Uterus (tissue), 4 donors: Measurements from ENCODE around the gene RFTN2. TPM values are rescaled to one million over a fixed set of nuclear protein-coding genes. Genes with fewer than 3 reads are reported as not detected.

Experiments used
- DNase-seq, 2 donors: peaks; one replicate each; pipeline ENCODE4 v3.0.0-alpha.2; 2019 to 2020
- H3K27ac ChIP-seq, 2 donors: fragments of 200-600 bp; sonication (generic); 1 replicate in 1 of 2; 2 replicates in 1 of 2; pipeline ENCODE4 v1.5.1; 2016 to 2018
- H3K27me3 ChIP-seq, 2 donors: fragments of 200-600 bp; sonication (generic); one replicate each; pipeline ENCODE4 v1.5.1; 2018 to 2019; ENCODE audit warnings: control low read depth in 1 of 2
- H3K36me3 ChIP-seq, 2 donors: fragments of 200-600 bp; sonication (generic); one replicate each; pipeline ENCODE4 v1.5.1; 2019; ENCODE audit warnings: control low read depth in 1 of 2
- H3K4me1 ChIP-seq, 2 donors: fragments of 200-600 bp; sonication (generic); one replicate each; pipeline ENCODE4 v1.5.1; 2018 to 2019; ENCODE audit warnings: control low read depth in 1 of 2
- H3K4me3 ChIP-seq, 2 donors: fragments of 200-600 bp; sonication (generic); 1 replicate in 1 of 2; 2 replicates in 1 of 2; pipeline ENCODE4 v1.5.1; 2018 to 2019; ENCODE audit warnings: mild to moderate bottlenecking in 1 of 2
- H3K9me3 ChIP-seq, 2 donors: fragments of 200-600 bp; sonication (generic); one replicate each; pipeline ENCODE4 v1.5.1; 2019; ENCODE audit warnings: control low read depth in 1 of 2
- POLR2A ChIP-seq, 2 donors: fragments of 450-650 bp; IDR thresholded peaks; one replicate each; pipeline ENCODE4 v1.6.1; 2016; ENCODE audit warnings: antibody characterized with exemption in 2 of 2, mild to moderate bottlenecking in 1 of 2, moderate library complexity in 1 of 2
- intact Hi-C: fragments of 100-400 bp; cut with DNase I; formaldehyde crosslinking; loops from one replicate; pipeline ENCODE4 v1.15.1; 2023; ENCODE audit warnings: low total_unique reads
- total RNA-seq, 4 donors: library from RNA; depleted of rRNA in 3 of 4; stranded (reverse); fragments of >200 nt in 3 of 4; gene quantifications; one replicate each; pipeline versions ENCODE4 v1.1.0 to v1.2.4, GENCODE V29; 2014 to 2023
- TF ChIP-seq, protein P1 (sequence below), 4 experiments: fragments of 200-600 bp in 2 of 4; fragments of 450-650 bp in 2 of 4; sonication (generic) in 2 of 4; IDR thresholded peaks; one replicate each; pipeline ENCODE4 v1.5.1; 2016 to 2019; ENCODE audit warnings: antibody characterized with exemption in 4 of 4, mild to moderate bottlenecking in 2 of 4, moderate library complexity in 1 of 4
- donor health status: DM: yes; HTN: yes; CAD: no.

RFTN2 gene
- total RNA-seq, 4 donors from 2014 or later = 2.0 to 26.7 (median 9.5) TPM

DNA sequence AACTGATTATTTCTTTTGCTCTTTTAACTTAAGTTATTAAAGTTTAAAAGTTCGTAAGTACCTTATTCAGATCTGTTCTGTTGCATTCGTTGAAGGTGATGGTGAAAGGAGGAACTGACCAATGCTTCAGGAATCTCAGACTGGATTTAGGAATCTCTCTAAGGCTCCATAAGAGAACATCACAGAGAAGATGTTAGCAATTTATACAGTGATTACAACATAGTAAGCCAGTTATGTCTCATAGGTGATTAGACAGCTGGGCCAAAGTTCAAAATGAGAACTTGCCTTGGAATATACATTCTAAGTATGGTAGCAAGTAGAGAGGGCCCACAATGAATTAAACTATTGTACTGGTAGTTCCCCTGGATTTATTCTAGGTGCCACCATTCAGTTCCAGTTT, 32.9 kb upstream of the RFTN2 start:
- intact Hi-C loops = loop anchor here (10.0 kb wide), 1 partner anchor 586 kb away; no protein-coding TSS in a partner anchor
- H3K36me3 ChIP-seq = no peaks in the 10 kb centered on the region

GRCh38 chr2:197707316-197708213, 32.2 kb upstream of the RFTN2 start:
- DNase-seq = no peak
- Histone ChIP-seq H3K36me3 (no peaks in the 10 kb centered on the region), H3K9me3 (no peaks in the 10 kb centered on the region), H3K27me3 (no peaks in the 10 kb centered on the region), H3K4me3 (peak overlapping the region in 1 of 2 donors; percentile 9), H3K27ac (no peak overlapping the region), H3K4me1 (peaks cover 0 to 6% of the 10 kb centered on the region in 2 donors)
- intact Hi-C loops = loop anchor here (10.0 kb wide), 1 partner anchor 587 kb away; no protein-coding TSS in a partner anchor
- TF ChIP-seq, protein P1, sequence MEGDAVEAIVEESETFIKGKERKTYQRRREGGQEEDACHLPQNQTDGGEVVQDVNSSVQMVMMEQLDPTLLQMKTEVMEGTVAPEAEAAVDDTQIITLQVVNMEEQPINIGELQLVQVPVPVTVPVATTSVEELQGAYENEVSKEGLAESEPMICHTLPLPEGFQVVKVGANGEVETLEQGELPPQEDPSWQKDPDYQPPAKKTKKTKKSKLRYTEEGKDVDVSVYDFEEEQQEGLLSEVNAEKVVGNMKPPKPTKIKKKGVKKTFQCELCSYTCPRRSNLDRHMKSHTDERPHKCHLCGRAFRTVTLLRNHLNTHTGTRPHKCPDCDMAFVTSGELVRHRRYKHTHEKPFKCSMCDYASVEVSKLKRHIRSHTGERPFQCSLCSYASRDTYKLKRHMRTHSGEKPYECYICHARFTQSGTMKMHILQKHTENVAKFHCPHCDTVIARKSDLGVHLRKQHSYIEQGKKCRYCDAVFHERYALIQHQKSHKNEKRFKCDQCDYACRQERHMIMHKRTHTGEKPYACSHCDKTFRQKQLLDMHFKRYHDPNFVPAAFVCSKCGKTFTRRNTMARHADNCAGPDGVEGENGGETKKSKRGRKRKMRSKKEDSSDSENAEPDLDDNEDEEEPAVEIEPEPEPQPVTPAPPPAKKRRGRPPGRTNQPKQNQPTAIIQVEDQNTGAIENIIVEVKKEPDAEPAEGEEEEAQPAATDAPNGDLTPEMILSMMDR (IDR thresholded peaks at IDR 0.05) = peak; percentile 60 to 68 (median 62)
- TF ChIP-seq POLR2A (IDR thresholded peaks at IDR 0.05) = no peak

More for the DNA sequence above, 32.9 kb upstream of the RFTN2 start:
- TF ChIP-seq, protein P1 (IDR thresholded peaks at IDR 0.05) = no peak
- no peak for TF ChIP-seq POLR2A (IDR thresholded peaks at IDR 0.05)
- no peak overlapping the region for H3K27ac ChIP-seq
- H3K27me3 ChIP-seq = no peaks in the 10 kb centered on the region
- H3K9me3 ChIP-seq = no peaks in the 10 kb centered on the region
- no peak overlapping the region for H3K4me3 ChIP-seq
- H3K4me1 ChIP-seq = peaks cover 0 to 6% of the 10 kb centered on the region in 2 donors
- DNase-seq = no peak

DNA sequence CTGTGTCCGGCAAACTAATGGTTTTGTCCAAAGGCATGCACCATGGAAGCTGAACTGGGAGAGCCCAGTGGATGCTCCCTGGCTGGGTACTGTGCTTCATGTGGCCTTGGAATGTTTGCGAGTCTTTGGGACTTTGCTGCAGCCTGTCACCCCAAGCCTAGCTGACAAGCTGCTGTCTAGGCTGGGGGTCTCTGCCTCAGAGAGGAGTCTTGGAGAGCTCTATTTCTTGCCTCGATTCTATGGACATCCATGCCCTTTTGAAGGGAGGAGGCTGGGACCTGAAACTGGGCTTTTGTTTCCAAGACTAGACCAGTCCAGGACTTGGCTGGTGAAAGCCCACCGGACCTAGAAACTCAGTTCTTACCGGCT, 31.4 kb upstream of the RFTN2 start:
- no peak for DNase-seq
- Histone ChIP-seq H3K36me3 (no peaks in the 10 kb centered on the region), H3K27ac (no peak overlapping the region), H3K27me3 (no peaks in the 10 kb centered on the region), H3K4me1 (peaks cover 0 to 6% of the 10 kb centered on the region in 2 donors), H3K9me3 (no peaks in the 10 kb centered on the region), H3K4me3 (peak overlapping the region; percentile 83 to 93)
- TF ChIP-seq POLR2A (IDR thresholded peaks at IDR 0.05) = no peak
- TF ChIP-seq, protein P1 (IDR thresholded peaks at IDR 0.05) = no peak
- intact Hi-C loops = loop anchor here (10.0 kb wide), 1 partner anchor 588 kb away; no protein-coding TSS in a partner anchor

DNA sequence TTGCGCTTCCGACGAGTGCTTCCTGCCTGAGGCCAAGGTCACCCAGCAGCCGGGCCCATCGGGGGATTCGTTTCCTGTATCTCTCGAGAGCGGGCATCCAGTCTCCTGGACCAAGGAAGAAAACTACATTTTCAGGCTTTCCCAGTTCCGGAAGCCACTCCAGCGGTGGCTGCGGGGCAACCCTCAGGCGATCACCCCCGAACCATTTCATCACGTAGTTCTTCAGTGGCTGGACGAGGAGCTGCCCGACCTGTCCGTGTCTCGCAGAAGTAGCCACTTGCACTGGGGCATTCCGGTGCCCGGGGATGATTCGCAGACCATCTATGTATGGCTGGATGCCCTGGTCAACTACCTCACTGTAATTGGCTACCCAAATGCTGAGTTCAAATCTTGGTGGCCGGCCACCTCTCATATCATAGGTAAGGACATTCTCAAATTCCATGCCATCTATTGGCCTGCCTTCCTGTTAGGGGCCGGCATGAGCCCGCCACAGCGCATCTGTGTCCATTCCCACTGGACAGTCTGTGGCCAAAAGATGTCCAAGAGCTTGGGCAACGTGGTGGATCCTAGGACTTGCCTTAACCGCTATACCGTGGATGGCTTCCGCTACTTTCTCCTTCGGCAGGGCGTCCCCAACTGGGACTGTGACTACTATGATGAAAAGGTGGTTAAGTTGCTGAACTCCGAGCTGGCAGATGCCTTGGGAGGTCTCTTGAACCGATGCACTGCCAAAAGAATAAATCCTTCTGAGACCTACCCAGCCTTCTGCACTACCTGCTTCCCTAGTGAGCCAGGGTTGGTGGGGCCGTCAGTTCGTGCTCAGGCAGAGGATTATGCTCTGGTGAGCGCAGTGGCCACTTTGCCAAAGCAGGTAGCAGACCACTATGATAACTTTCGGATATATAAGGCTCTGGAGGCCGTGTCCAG, 30.8 kb upstream of the RFTN2 start:
- TF ChIP-seq POLR2A (IDR thresholded peaks at IDR 0.05) = no peak
- TF ChIP-seq, protein P1 (IDR thresholded peaks at IDR 0.05) = no peak
- no peaks in the 10 kb centered on the region for H3K36me3 ChIP-seq
- H3K27ac ChIP-seq = peak overlapping the region in 1 of 2 donors; percentile 88
- no peak for DNase-seq
- no peaks in the 10 kb centered on the region for H3K9me3 ChIP-seq
- H3K4me1 ChIP-seq = peaks cover 0 to 6% of the 10 kb centered on the region in 2 donors
- intact Hi-C loops = loop anchor here (10.0 kb wide), 1 partner anchor 589 kb away; no protein-coding TSS in a partner anchor
- H3K4me3 ChIP-seq = peak overlapping the region; percentile 83 to 93
- no peaks in the 10 kb centered on the region for H3K27me3 ChIP-seq
